GM21381 (cell line): ENCODE data around the gene WASL.

ENCODE experiments used
- ATAC-seq: cut with Tn5 transposase; IDR thresholded peaks from one replicate; pipeline ENCODE4 v1.9.1; 2021; ENCODE audit warnings: mild to moderate bottlenecking, moderate library complexity; ENCODE audit not compliant: unreplicated experiment

The WASL gene

DNA sequence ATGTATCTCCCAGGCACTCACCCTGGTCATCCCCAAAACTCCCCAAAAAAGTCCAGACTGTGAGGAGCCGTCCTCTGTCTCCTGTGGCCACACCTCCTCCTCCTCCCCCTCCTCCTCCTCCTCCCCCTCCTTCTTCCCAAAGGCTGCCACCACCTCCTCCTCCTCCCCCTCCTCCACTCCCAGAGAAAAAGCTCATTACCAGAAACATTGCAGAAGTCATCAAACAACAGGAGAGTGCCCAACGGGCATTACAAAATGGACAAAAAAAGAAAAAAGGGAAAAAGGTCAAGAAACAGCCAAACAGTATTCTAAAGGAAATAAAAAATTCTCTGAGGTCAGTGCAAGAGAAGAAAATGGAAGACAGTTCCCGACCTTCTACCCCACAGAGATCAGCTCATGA is 86.0 kb downstream of the WASL start:
- no peak for ATAC-seq

DNA sequence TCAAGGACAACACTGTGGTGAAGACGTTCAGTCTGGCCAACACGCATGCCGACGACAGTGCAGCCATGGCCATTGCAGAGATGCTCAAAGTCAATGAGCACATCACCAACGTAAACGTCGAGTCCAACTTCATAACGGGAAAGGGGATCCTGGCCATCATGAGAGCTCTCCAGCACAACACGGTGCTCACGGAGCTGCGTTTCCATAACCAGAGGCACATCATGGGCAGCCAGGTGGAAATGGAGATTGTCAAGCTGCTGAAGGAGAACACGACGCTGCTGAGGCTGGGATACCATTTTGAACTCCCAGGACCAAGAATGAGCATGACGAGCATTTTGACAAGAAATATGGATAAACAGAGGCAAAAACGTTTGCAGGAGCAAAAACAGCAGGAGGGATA is 86.5 kb downstream of the WASL start:
- no peak for ATAC-seq

- no peak for ATAC-seq
Observed at GRCh38 chr7:123661765-123662164, 87.0 kb downstream of the WASL start.

DNA sequence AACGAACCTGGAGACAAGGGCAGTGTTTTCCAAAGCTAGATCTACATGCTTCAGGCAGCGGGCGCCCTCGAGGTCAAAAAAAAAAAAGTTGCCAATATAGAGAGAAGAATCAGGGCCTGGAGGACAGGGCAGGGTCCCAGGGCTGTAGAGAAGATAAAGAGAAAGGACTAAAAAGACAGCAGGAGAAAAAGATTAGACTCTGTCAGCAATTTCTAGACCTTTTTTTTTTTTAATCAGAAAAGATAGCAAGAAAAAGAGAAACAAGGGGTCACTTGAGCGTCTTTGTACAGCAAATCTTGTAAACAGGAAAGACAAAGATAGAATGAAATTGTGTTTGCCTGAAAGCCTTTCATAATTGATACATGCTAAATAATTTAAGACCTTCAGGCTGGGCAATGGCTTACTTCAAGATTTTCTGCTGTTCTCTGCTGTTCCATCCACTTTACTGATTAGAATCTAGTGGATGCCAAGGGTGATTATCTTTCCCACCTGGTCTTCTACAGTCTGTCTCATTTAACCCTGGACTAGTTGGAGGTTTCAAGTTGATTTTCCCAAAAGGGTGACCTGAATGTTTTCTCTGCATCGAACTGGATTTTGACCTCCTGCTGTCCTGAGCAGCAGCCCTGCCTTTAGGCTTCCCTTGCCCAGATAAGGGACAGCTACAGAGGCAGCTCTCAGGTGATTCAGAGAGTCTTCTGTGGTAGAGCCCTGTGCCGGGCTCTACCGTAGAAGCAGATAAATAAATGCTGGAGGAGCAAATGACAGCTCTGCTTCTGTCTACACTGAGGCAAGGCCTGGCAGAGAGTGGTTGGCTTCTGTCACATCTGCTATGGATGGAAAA is 88.1 kb downstream of the WASL start:
- ATAC-seq, result no peak

DNA sequence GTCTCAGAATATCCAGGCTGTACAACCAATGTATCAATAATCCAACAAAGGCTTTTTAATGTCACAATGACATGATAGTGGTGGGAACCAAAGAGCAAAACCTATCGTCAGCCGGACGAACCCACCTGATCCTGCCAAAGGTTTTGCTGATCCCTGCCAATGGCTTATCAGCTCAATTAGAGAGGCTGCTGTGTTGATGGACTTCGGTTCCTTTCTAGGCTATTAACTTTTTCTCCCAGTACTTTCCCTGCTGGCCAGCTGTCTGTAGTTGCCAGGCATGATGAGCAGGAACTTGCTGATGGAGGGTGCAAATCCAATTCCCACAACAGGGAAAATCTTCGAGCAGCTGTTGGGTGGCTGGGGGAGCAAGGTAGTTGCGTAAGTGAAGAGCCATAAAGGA is 90.8 kb downstream of the WASL start:
- no peak for ATAC-seq

GRCh38 chr7:123657304-123657685 is 91.5 kb downstream of the WASL start:
- no peak for ATAC-seq

GRCh38 chr7:123656544-123657303 is 92.1 kb downstream of the WASL start:
- ATAC-seq, result no peak

GRCh38 chr7:123655614-123656013 is 93.2 kb downstream of the WASL start, which contains the start of gene LMOD2:
Gene LMOD2, plus strand, starts transcription at chr7:123655866. Its CDS starts 98 bp downstream, at chr7:123655964.
- no peak for ATAC-seq

- no peak for ATAC-seq
Observed at GRCh38 chr7:123653162-123653561, 95.6 kb downstream of the WASL start.

GRCh38 chr7:123652406-123652805 is 96.4 kb downstream of the WASL start:
- no peak for ATAC-seq

DNA sequence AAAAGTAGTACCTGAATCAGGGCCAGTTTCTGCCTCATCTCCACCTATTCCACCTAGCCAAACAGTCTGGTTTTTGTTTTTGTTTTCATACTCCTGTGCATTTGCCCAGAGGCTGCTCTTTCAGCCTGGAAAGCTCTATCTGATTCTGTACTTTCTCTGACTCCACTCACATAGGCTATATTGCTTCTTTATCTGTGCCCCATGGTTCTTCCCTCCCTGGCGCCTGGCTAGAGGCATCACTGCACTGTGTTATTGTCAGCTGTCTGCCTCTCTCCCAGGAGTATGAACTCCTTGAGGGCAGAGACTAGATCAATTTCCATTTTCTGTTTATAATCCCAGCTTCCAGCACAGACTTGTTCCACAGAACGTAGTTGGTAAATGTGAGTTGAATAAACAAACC is 98.2 kb downstream of the WASL start:
- ATAC-seq, result no peak

DNA sequence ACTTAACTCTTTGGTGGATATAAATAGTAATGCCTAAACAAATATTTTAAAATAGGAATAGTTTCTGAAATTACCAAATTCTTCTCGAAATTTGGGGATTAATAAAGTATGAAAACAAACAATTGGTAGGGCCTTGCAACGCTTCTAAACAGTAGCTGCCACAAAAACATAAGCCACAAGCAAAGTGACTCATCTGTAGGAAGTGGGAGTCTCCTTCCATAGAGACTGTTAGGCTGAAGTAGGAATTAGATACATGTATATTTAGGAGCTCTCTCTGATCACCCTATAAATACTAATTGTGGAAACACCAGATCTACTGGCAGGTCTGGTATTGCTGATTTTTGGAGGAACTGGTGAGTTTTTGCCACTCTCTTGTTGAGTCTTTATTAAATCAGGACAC is 98.8 kb downstream of the WASL start:
- ATAC-seq, result no peak

GRCh38 chr7:123647106-123647730 is 101.6 kb downstream of the WASL start:
- no peak for ATAC-seq

- ATAC-seq, result no peak
Observed at GRCh38 chr7:123645516-123645915, 103.3 kb downstream of the WASL start.

- no peak for ATAC-seq
Observed at GRCh38 chr7:123643495-123644441, 105.0 kb downstream of the WASL start.

DNA sequence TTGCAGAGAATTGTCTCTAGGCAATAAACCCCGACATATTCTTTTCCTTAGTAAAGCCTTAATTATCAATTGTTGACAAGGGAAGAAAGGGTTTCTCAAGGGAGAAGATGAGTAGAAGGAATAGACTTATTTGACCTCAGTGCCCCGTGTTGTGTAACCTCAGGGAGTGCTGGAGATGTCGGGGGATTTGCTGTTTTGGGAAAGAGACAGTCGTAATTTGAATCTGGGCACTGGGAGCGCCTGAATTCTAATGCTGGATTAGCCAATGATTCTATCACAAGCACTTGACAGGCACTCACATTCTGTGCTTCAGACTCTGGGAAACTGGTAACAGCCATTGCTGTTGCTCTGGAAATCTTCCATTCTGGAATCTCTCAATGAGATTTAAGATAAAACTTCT is 106.9 kb downstream of the WASL start:
- no peak for ATAC-seq

- no peak for ATAC-seq
Observed at GRCh38 chr7:123640583-123640982, 108.2 kb downstream of the WASL start.

DNA sequence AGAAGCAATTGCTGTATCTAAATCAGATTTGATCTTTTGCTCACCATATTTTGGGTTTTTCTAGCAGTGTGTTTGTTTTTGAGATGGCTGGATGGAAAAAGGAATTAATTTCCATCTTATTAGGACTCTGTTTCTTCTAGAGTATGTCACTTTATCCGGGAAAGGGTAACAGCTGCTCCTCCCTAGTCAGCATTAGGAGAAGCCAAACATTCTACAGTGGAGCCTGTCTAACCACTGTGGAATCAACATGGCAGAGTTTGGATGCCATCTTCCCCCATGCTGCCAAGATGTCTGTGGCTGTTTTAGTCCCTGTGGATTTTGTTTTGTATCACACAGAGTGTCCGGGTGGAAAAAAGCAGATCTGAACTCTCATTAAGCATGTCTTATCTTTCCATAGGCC is 109.2 kb downstream of the WASL start:
- ATAC-seq, result no peak

GRCh38 chr7:123637878-123638277 is 110.9 kb downstream of the WASL start:
- ATAC-seq, result no peak

- no peak for ATAC-seq
Observed at GRCh38 chr7:123637203-123637602, 111.6 kb downstream of the WASL start.
